ENCODE results near the gene ABHD17A. TPM values are rescaled to one million over a fixed set of nuclear protein-coding genes. Genes with fewer than 3 reads are reported as not detected.

Gene ABHD17A
- total and polyA plus RNA-seq, 9 of the 15 experiments (the other 6 are each of a cell fraction or from before 2014, with no cell fraction given), result 0.04 to 135 (median 21.8) TPM; not detected in 1

- Histone ChIP-seq H3K27me3 (ENCODE audit: control insufficient read depth in 2 of 2, insufficient read depth in 2 of 2, low read length in 2 of 2) (no peaks in the 10 kb centered on the region), H3K9ac (ENCODE audit: insufficient read depth in 1 of 2, low read depth in 2 of 2, low read length in 2 of 2) (peak overlapping the region; percentile 43 to 97; a peak in 3 of 4 replicates), H3K79me2 (ENCODE audit: control insufficient read depth, insufficient read depth, low read length) (peaks cover 99% of the 10 kb centered on the region), H4K20me1 (replicated peaks; ENCODE audit: control insufficient read depth, insufficient read depth, low read length) (peaks cover 30% of the 10 kb centered on the region), H2AFZ (ENCODE audit: low read depth, low read length) (no peak overlapping the region), H3K4me1 (replicated peaks in 1 of 2; ENCODE audit: control insufficient read depth in 2 of 2, insufficient read depth in 2 of 2, low read length in 2 of 2) (peaks cover 67 to 94% of the 10 kb centered on the region in 2 experiments), H3K9me1 (ENCODE audit: control insufficient read depth, insufficient read depth, low read length) (peaks cover 5% of the 10 kb centered on the region), H3K27ac (ENCODE audit: extremely low read depth, low read depth, low read length) (peak overlapping the region; percentile 90), H3K4me3 (peak overlapping the region; percentile 57), H3K4me2 (ENCODE audit: insufficient read depth, low read length) (peak overlapping the region; percentile 72), H3K36me3 (ENCODE audit: control insufficient read depth, insufficient read depth, low read length) (peaks cover 14% of the 10 kb centered on the region; the same call in 1 of the 3 replicates), H3K9me3 (replicated peaks; ENCODE audit: control insufficient read depth, insufficient read depth, low read depth, low read length) (no peaks in the 10 kb centered on the region)
- intact Hi-C loops (cut with micrococcal nuclease) (no loop called here), in situ Hi-C loops (cut with MboI) (no loop called here)
- DNase-seq (ENCODE audit: extremely low read depth in 1 of 4, low spot score in 3 of 4) (peak in 1 of 4 experiments; percentile 35), ATAC-seq (no peak), FAIRE-seq (no peak)
- CTCF ChIA-PET (ENCODE audit: low intra/inter-chr PET ratio), result no interaction called here
- BruUV-seq (replicated peaks), result no TSS peak
- WGBS (ENCODE audit: insufficient coverage, low coverage, missing lambda C conversion rate), result 12% methylated on average over 13 of the region's 16 CpGs
- POLR2A ChIA-PET, result interaction anchor here (0.5 to 5.2 kb wide), 13 partner anchors 11 to 755 kb away, joined by 3 to 46 read pairs (median 4); partner anchors contain the start of gene CIRBP
- TF ChIP-seq ZFPM2 (CRISPR knock-in tag; IDR thresholded peaks at IDR 0.05) (no peak), HLTF (IDR thresholded peaks at IDR 0.05) (no peak), PHF8 (IDR thresholded peaks at IDR 0.05; ENCODE audit: borderline replicate concordance, low read length) (no peak), HDAC1 (IDR thresholded peaks at IDR 0.05) (0 out of 4 replicates have a peak, but pooled peaks of 1 of the 2 experiments have one; percentile 43), FOSL1 (tag; conservative IDR thresholded peaks at IDR 0.05) (peak; percentile 49; the same call in 1 of the 2 replicates), ZBTB40 (IDR thresholded peaks at IDR 0.05) (no peak), ZBTB40 (CRISPR knock-in tag; IDR thresholded peaks at IDR 0.05) (no peak), TCF15 (CRISPR knock-in tag; IDR thresholded peaks at IDR 0.05) (no peak), SMAD4 (CRISPR knock-in tag; conservative IDR thresholded peaks at IDR 0.05) (0 out of 2 replicates have a peak, but pooled peaks have one; percentile 7), BRF2 (IDR thresholded peaks at IDR 0.05; ENCODE audit: borderline replicate concordance, insufficient read depth, insufficient read length) (no peak)
Observed at GRCh38 chr19:1857648-1858326, 27.5 kb downstream of the ABHD17A start.

All from K562 (cell line).